Colonic mucosa (tissue), 4 donors: ENCODE measurements around the gene OR52W1. TPM values are rescaled to one million over a fixed set of nuclear protein-coding genes. Genes with fewer than 3 reads are reported as not detected.

Source experiments
- DNase-seq: peaks from one replicate; pipeline ENCODE4 v3.0.0-alpha.2; 2020
- H3K27ac ChIP-seq: fragments of 200-600 bp; one replicate; pipeline ENCODE4 v1.8.0; 2021
- H3K27me3 ChIP-seq: fragments of 200-600 bp; one replicate; pipeline ENCODE4 v1.8.0; 2021
- H3K36me3 ChIP-seq: fragments of 200-600 bp; one replicate; pipeline ENCODE4 v1.8.0; 2021
- H3K4me1 ChIP-seq: fragments of 200-600 bp; one replicate; pipeline ENCODE4 v1.8.0; 2021; ENCODE audit warnings: mild to moderate bottlenecking
- H3K4me3 ChIP-seq: fragments of 200-600 bp; one replicate; pipeline ENCODE4 v1.8.0; 2021
- H3K9ac ChIP-seq, 2 donors: one replicate each; pipeline ENCODE4 v1.7.0; 2013; ENCODE audit warnings: control low read depth in 2 of 2, low read depth in 2 of 2, low read length in 2 of 2
- H3K9me3 ChIP-seq: fragments of 200-600 bp; one replicate; pipeline ENCODE4 v1.8.0; 2021
- intact Hi-C: fragments of 100-400 bp; cut with DNase I; formaldehyde crosslinking; loops from one replicate; pipeline ENCODE4 v1.14.1; 2022
- total RNA-seq, 2 donors: library from RNA; stranded (reverse); fragmentation: NEBNext Ultra II Directional in 1 of 2; extraction: Animal tissue kit (Norgen Biotek cat#: 25700) in 1 of 2; gene quantifications; one replicate each; pipeline ENCODE4 v1.2.1, GENCODE V29; 2021
- TF ChIP-seq, protein P1 (sequence below): fragments of 200-600 bp; IDR thresholded peaks from one replicate; pipeline ENCODE4 v1.8.0; 2022; ENCODE audit warnings: antibody characterized with exemption, mild to moderate bottlenecking
- donor health status: healthy.
- donor health status: DM: no; HTN: no; CAD: no.
- donor health status: DM: no; HTN: no; CAD: no.

OR52W1 gene
- total RNA-seq, 2 donors from 2014 or later, result not detected

DNA sequence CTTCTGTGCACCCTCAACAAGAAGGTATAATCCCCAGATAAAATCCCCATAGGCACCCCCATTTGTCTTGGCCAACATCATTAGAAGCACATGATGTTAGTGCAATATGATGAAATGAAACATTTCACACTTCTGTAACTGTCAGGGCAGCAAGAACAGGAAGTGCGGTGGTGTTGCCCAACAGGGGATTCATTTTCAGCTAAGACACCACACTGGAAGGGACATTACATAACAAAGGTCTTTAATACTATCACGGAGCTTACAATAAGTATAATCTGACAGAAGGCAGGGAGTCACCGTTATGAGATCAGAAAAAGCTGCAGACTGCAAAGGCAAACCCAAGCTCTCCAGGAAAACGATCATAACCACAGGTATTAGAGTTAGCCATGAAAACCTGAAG, 2.0 kb downstream of the OR52W1 start:
- no peaks in the 10 kb centered on the region for H3K36me3 ChIP-seq

DNA sequence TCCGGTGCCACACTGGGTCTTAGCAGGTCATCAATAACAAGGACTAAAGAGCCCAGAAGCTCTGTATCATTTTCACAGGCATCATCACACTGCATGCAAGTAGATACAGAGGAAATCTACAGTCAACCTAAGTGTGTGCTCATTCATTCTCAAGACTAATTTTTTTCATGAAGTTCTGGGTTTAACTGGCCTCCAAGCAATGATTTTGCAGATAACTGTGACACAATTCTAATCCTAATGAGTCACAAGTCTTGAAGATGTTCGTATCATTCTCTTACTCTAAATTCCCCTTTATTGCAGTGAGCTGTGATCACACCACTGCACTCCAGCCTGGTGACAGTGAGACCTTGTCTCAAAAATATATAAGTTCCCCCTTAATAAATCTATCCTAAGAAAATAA, 2.5 kb downstream of the OR52W1 start:
- TF ChIP-seq, protein P1, sequence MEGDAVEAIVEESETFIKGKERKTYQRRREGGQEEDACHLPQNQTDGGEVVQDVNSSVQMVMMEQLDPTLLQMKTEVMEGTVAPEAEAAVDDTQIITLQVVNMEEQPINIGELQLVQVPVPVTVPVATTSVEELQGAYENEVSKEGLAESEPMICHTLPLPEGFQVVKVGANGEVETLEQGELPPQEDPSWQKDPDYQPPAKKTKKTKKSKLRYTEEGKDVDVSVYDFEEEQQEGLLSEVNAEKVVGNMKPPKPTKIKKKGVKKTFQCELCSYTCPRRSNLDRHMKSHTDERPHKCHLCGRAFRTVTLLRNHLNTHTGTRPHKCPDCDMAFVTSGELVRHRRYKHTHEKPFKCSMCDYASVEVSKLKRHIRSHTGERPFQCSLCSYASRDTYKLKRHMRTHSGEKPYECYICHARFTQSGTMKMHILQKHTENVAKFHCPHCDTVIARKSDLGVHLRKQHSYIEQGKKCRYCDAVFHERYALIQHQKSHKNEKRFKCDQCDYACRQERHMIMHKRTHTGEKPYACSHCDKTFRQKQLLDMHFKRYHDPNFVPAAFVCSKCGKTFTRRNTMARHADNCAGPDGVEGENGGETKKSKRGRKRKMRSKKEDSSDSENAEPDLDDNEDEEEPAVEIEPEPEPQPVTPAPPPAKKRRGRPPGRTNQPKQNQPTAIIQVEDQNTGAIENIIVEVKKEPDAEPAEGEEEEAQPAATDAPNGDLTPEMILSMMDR, result no peak
- no peak overlapping the region for H3K4me3 ChIP-seq
- no peaks in the 10 kb centered on the region for H3K27me3 ChIP-seq
- H3K27ac ChIP-seq, result no peak overlapping the region
- intact Hi-C loops, result no loop called here
- no peak overlapping the region for H3K9ac ChIP-seq
- no peaks in the 10 kb centered on the region for H3K36me3 ChIP-seq
- H3K4me1 ChIP-seq, result no peaks in the 10 kb centered on the region
- DNase-seq, result no peak
- H3K9me3 ChIP-seq, result no peaks in the 10 kb centered on the region

More for the DNA sequence above, 2.0 kb downstream of the OR52W1 start:
- TF ChIP-seq, protein P1, result no peak
- H3K9me3 ChIP-seq, result no peaks in the 10 kb centered on the region
- H3K4me1 ChIP-seq, result no peaks in the 10 kb centered on the region
- intact Hi-C loops, result no loop called here
- no peak for DNase-seq
- H3K4me3 ChIP-seq, result no peak overlapping the region
- no peak overlapping the region for H3K9ac ChIP-seq
- H3K27ac ChIP-seq, result no peak overlapping the region
- no peaks in the 10 kb centered on the region for H3K27me3 ChIP-seq

DNA sequence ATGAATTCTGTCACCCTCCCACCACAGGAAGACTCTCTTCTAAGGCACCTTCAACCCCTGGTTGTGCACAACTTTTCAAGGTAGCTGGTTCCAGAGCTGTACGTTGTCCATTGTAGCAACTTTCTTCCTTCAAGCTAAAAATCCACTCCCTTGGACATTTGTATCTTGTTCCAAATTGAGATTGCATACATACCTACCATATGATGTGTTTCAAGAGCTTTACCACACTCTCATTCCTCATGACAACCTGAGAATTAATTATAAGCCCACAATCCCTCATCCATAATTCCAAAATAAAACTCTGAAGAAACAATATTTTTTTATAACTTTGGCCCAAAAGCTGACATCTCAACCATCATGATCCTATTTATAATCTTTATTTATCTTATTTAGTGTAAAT, 3.0 kb downstream of the OR52W1 start:
- H3K9me3 ChIP-seq, result no peaks in the 10 kb centered on the region
- TF ChIP-seq, protein P1, result no peak
- H3K36me3 ChIP-seq, result no peaks in the 10 kb centered on the region
- H3K27me3 ChIP-seq, result no peaks in the 10 kb centered on the region
- no peak for DNase-seq
- H3K4me1 ChIP-seq, result no peaks in the 10 kb centered on the region
- no peak overlapping the region for H3K27ac ChIP-seq
- intact Hi-C loops, result no loop called here
- H3K9ac ChIP-seq, result no peak overlapping the region
- no peak overlapping the region for H3K4me3 ChIP-seq

DNA sequence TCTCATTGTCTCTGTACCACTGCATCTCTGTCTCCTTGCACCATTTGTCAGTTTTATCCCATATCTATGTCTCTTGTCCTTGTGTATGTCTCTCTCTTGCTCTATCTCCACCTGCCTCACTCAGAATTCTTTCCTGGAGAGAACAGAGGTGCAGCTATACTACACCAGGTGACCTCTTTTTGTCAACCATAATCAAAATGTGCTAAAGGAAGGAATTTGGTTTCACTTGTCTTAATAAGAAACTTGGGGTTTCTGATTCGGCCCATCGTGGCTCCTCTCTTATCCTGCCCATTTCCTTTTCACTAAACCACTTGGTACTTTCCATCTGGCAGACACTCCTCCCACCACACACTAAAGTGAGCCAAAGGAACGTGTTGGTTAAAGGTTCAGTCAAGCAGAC, 4.3 kb downstream of the OR52W1 start:
- Histone ChIP-seq H3K36me3 (no peaks in the 10 kb centered on the region), H3K4me3 (no peak overlapping the region), H3K4me1 (no peaks in the 10 kb centered on the region), H3K27ac (no peak overlapping the region), H3K9me3 (no peaks in the 10 kb centered on the region), H3K9ac (no peak overlapping the region), H3K27me3 (no peaks in the 10 kb centered on the region)
- intact Hi-C loops, result no loop called here
- TF ChIP-seq, protein P1, result no peak
- DNase-seq, result no peak

DNA sequence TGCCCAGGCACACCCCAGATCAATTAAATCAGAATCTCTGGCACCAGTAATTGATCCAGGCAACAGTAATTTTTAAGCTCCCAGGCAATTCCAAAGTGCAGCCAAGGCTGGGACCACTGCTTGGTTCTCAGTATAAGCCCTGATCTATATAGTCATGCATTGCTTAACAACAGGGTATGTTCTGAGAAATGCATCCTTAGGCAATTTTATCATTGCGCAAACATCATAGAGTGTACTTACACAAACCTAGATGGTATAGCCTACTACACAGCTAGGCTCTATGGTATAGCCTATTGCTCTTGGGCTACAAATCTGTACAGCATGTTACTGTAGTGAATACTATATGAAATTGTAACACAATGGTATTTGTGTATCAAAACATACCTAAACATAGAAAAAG, 5.7 kb downstream of the OR52W1 start:
- no peak overlapping the region for H3K9ac ChIP-seq
- H3K9me3 ChIP-seq, result no peaks in the 10 kb centered on the region
- TF ChIP-seq, protein P1, result no peak
- H3K27me3 ChIP-seq, result no peaks in the 10 kb centered on the region
- no peaks in the 10 kb centered on the region for H3K4me1 ChIP-seq
- no peak overlapping the region for H3K27ac ChIP-seq
- no peak overlapping the region for H3K4me3 ChIP-seq
- DNase-seq, result no peak
- intact Hi-C loops, result no loop called here
- no peaks in the 10 kb centered on the region for H3K36me3 ChIP-seq

DNA sequence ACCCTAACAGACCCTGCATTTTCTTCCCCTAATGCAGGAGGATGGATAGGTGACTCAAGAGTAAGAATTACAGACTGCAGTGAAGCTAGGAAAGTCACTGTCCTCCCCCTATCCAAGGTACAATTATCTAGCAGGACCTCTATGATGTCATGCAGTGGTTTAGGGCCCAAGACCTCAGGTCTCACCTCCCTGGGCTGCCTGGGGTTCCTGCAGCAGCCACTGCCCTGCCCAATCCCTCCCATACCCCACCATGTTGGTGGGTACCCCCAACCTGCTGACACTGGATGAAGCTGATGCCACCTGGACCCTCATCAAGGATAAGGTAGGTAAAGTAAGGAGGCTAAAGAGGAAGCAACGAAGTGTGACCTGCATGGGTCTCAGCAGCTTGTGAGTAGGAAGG, 6.3 kb downstream of the OR52W1 start, which contains the start of gene C11orf42:
Gene C11orf42, plus strand, starts transcription at position 192 of the 400 bp plus-strand sequence. Its CDS starts 59 bp downstream, at position 251.
- Histone ChIP-seq H3K9ac (no peak within 1 kb of the TSS), H3K4me1 (no peaks in the 10 kb centered on the region), H3K36me3 (no peaks in the 10 kb centered on the region), H3K9me3 (no peaks in the 10 kb centered on the region), H3K4me3 (no peak within 1 kb of the TSS), H3K27ac (no peak within 1 kb of the TSS), H3K27me3 (no peaks in the 10 kb centered on the region)
- DNase-seq, result no peak
- TF ChIP-seq, protein P1, result no peak
- intact Hi-C loops, result no loop called here
